Liver (tissue), 2 donors: ENCODE measurements around the gene EFCC1.

ENCODE experiments used
- TF ChIP-seq, protein P1 (sequence below): fragments of 150-350 bp; IDR thresholded peaks from 2 replicates; pipeline ENCODE4 v1.5.1; 2017; ENCODE audit warnings: improper control_type of control experiment, low read depth, low read length; ENCODE audit not compliant: missing input control
- TF ChIP-seq, protein P2 (sequence below): IDR thresholded peaks from 2 replicates; pipeline ENCODE4 v1.6.1; 2016; ENCODE audit warnings: antibody characterized with exemption, mild to moderate bottlenecking
- donor health status: healthy.

DNA sequence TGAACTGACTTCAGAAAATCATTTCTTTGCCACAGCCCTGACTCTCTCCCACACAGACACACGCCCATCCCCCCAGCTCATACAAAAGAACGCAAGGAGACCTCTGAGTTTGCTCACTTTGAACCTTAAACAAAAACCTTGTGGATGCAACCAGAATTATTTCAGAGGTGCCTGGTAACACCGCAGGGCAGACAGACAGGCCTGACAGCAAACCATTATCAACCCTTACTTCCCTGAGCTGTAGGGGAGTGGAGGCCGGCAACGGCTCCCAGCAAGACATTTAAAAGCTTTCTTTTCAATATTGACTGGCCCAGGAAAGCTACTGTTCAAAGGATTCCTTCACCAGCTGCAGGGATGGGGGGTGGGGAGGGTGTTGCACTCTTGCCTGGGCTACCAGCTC lies 2.0 kb upstream of the EFCC1 start:
- TF ChIP-seq, protein P1, sequence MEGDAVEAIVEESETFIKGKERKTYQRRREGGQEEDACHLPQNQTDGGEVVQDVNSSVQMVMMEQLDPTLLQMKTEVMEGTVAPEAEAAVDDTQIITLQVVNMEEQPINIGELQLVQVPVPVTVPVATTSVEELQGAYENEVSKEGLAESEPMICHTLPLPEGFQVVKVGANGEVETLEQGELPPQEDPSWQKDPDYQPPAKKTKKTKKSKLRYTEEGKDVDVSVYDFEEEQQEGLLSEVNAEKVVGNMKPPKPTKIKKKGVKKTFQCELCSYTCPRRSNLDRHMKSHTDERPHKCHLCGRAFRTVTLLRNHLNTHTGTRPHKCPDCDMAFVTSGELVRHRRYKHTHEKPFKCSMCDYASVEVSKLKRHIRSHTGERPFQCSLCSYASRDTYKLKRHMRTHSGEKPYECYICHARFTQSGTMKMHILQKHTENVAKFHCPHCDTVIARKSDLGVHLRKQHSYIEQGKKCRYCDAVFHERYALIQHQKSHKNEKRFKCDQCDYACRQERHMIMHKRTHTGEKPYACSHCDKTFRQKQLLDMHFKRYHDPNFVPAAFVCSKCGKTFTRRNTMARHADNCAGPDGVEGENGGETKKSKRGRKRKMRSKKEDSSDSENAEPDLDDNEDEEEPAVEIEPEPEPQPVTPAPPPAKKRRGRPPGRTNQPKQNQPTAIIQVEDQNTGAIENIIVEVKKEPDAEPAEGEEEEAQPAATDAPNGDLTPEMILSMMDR: no peak
- TF ChIP-seq, protein P2, sequence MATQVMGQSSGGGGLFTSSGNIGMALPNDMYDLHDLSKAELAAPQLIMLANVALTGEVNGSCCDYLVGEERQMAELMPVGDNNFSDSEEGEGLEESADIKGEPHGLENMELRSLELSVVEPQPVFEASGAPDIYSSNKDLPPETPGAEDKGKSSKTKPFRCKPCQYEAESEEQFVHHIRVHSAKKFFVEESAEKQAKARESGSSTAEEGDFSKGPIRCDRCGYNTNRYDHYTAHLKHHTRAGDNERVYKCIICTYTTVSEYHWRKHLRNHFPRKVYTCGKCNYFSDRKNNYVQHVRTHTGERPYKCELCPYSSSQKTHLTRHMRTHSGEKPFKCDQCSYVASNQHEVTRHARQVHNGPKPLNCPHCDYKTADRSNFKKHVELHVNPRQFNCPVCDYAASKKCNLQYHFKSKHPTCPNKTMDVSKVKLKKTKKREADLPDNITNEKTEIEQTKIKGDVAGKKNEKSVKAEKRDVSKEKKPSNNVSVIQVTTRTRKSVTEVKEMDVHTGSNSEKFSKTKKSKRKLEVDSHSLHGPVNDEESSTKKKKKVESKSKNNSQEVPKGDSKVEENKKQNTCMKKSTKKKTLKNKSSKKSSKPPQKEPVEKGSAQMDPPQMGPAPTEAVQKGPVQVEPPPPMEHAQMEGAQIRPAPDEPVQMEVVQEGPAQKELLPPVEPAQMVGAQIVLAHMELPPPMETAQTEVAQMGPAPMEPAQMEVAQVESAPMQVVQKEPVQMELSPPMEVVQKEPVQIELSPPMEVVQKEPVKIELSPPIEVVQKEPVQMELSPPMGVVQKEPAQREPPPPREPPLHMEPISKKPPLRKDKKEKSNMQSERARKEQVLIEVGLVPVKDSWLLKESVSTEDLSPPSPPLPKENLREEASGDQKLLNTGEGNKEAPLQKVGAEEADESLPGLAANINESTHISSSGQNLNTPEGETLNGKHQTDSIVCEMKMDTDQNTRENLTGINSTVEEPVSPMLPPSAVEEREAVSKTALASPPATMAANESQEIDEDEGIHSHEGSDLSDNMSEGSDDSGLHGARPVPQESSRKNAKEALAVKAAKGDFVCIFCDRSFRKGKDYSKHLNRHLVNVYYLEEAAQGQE: no peak
